ENCODE data around the gene LNX2.

- no peak for TF ChIP-seq GABPA (IDR thresholded peaks at IDR 0.05; ENCODE audit: low read depth)
- no peak for TF ChIP-seq CTCF (IDR thresholded peaks at IDR 0.05; ENCODE audit: insufficient read depth, low read length)
These were observed 39.0 kb upstream of the LNX2 start for GRCh38 chr13:27659145-27659865.

Data from HL-60 (cell line).